Neural cell (in vitro differentiated cells): ENCODE measurements around the gene ATG7. TPM values are rescaled to one million over a fixed set of nuclear protein-coding genes. Genes with fewer than 3 reads are reported as not detected.

Experiments used
- H2AFZ ChIP-seq: fragments of 200-600, 300-800 bp; sonication (generic), shearing (Covaris generic); 2 replicates; pipeline ENCODE4 v1.6.0; 2014; ENCODE audit warnings: low read depth, mild to moderate bottlenecking, antibody characterized with exemption, low read length, moderate library complexity
- H3F3A ChIP-seq: fragments of 200-600 bp; shearing (Covaris generic); 2 replicates; pipeline ENCODE4 v1.6.1; 2016; ENCODE audit warnings: mild to moderate bottlenecking, moderate library complexity, mixed read lengths, antibody characterized with exemption, low read length; ENCODE audit not compliant: insufficient read depth, poor library complexity, severe bottlenecking
- H3K27ac ChIP-seq: fragments of 200-600, 300-800 bp; sonication (generic), shearing (Covaris generic); 2 replicates; pipeline ENCODE4 v1.5.1; 2014; ENCODE audit warnings: mild to moderate bottlenecking, low read length, moderate library complexity
- H3K27me3 ChIP-seq: fragments of 300-800, 200-600 bp; sonication (generic), shearing (Covaris generic); 2 replicates; pipeline ENCODE4 v1.6.0; 2014; ENCODE audit warnings: mild to moderate bottlenecking, low read depth, low read length, moderate library complexity; ENCODE audit not compliant: insufficient read depth
- H3K36me3 ChIP-seq: fragments of 300-800, 200-600 bp; sonication (generic), shearing (Covaris generic); 2 replicates; pipeline ENCODE4 v1.5.1; 2014; ENCODE audit warnings: mild to moderate bottlenecking, antibody characterized with exemption, low read length, moderate library complexity; ENCODE audit not compliant: insufficient read depth
- H3K4me2 ChIP-seq: fragments of 300-800, 200-600 bp; sonication (generic), shearing (Covaris generic); 2 replicates; pipeline ENCODE4 v1.6.0; 2014; ENCODE audit warnings: mild to moderate bottlenecking, low read length
- H3K4me3 ChIP-seq: fragments of 300-800, 200-600 bp; sonication (generic), shearing (Covaris generic); 2 replicates; pipeline ENCODE4 v1.5.1; 2014; ENCODE audit warnings: mild to moderate bottlenecking, low read length, moderate library complexity
- H3K79me2 ChIP-seq: fragments of 200-600 bp; shearing (Covaris generic); replicated peaks from 2 replicates; pipeline ENCODE4 v1.6.0; 2014; ENCODE audit warnings: mild to moderate bottlenecking, low read length, moderate library complexity; ENCODE audit not compliant: insufficient read depth
- H3K9ac ChIP-seq: fragments of 300-800, 200-600 bp; sonication (generic), shearing (Covaris generic); 2 replicates; pipeline ENCODE4 v1.6.1; 2016; ENCODE audit warnings: mild to moderate bottlenecking, low read length, mixed read lengths
- H3K9me2 ChIP-seq: fragments of 200-600 bp; shearing (Covaris generic); 2 replicates; pipeline ENCODE4 v1.6.1; 2016; ENCODE audit warnings: mild to moderate bottlenecking, low read length, mixed read lengths; ENCODE audit not compliant: insufficient read depth
- H3K9me3 ChIP-seq: fragments of 200-600, 300-800 bp; sonication (generic), shearing (Covaris generic); 2 replicates; pipeline ENCODE4 v1.6.1; 2016; ENCODE audit warnings: mild to moderate bottlenecking, mixed run types, low read length, moderate library complexity, mixed read lengths
- H4K20me1 ChIP-seq: fragments of 200-600 bp; shearing (Covaris generic); 2 replicates; pipeline ENCODE4 v1.6.1; 2016; ENCODE audit warnings: mild to moderate bottlenecking, mixed run types; ENCODE audit not compliant: insufficient read depth
- EP300 ChIP-seq: fragments of 450-650 bp; conservative IDR thresholded peaks from 2 replicates; pipeline ENCODE4 v1.6.1; 2014; ENCODE audit warnings: antibody characterized with exemption, mild to moderate bottlenecking, moderate library complexity; ENCODE audit not compliant: poor library complexity, severe bottlenecking
- EZH2 ChIP-seq: fragments of 200-600, 300-800 bp; shearing (Covaris generic), sonication (generic); IDR thresholded peaks from 2 replicates; pipeline ENCODE4 v1.6.1; 2014; ENCODE audit warnings: antibody characterized with exemption, low read length, borderline replicate concordance, mild to moderate bottlenecking; ENCODE audit not compliant: insufficient read depth, poor library complexity, severe bottlenecking
- MXI1 ChIP-seq: fragments of 450-650 bp; conservative IDR thresholded peaks from 2 replicates; pipeline ENCODE4 v1.6.1; 2014; ENCODE audit warnings: antibody characterized with exemption, mild to moderate bottlenecking; ENCODE audit not compliant: poor library complexity, severe bottlenecking
- POLR2AphosphoS5 ChIP-seq: IDR thresholded peaks from 2 replicates; pipeline ENCODE4 v1.6.1; 2012
- RAD21 ChIP-seq: fragments of 450-650 bp; conservative IDR thresholded peaks from 2 replicates; pipeline ENCODE4 v1.6.1; 2014; ENCODE audit warnings: antibody characterized with exemption, mild to moderate bottlenecking, moderate library complexity
- SMC3 ChIP-seq: fragments of 450-650 bp; conservative IDR thresholded peaks from 2 replicates; pipeline ENCODE4 v1.6.1; 2014; ENCODE audit warnings: antibody characterized with exemption, mild to moderate bottlenecking, moderate library complexity; ENCODE audit not compliant: poor library complexity
- TAF1 ChIP-seq: IDR thresholded peaks from 2 replicates; pipeline ENCODE4 v1.6.1; 2012; ENCODE audit warnings: low read depth
- polyA plus RNA-seq: library from polyadenylated mRNA; depleted of rRNA; stranded (reverse); fragments of >200 nt; gene quantifications from 2 replicates; pipeline ENCODE4 v1.2.3, GENCODE V29; 2014
- TF ChIP-seq, protein P1 (sequence below): IDR thresholded peaks from 2 replicates; pipeline ENCODE4 v1.6.1; 2012; ENCODE audit warnings: borderline replicate concordance
- TF ChIP-seq, protein P2 (sequence below): fragments of 450-650 bp; IDR thresholded peaks from 2 replicates; pipeline ENCODE4 v1.5.1; 2014; ENCODE audit warnings: antibody characterized with exemption, mild to moderate bottlenecking, moderate library complexity; ENCODE audit not compliant: poor library complexity, severe bottlenecking

The ATG7 gene
- polyA plus RNA-seq, 1 donor from 2014 or later, result 28.8 TPM

DNA sequence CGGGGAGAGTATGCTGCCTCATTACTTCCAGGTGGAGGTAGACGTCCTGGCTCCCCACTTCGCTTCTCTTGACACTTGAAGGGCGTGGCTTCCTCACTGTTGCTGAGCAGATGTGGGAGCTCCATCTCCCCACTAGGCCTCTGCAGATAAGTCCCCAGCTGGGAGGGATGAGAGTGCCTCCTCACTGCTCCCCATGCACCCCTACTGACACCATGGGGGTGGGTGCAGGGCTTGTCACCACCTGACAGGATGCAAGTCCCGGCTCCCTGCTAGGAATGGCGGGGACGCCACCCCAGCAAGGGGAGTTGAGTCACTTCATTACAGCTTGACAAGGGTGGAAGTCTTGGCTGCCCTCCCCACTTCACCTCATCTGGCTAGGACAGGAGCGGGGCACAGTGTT is 36.8 kb upstream of the ATG7 start:
- H3K27ac ChIP-seq, result no peak overlapping the region
- no peak overlapping the region for H2AFZ ChIP-seq
- H3K36me3 ChIP-seq, result no peaks in the 10 kb centered on the region
- H3K9me3 ChIP-seq, result no peaks in the 10 kb centered on the region
- H3K9ac ChIP-seq, result no peak overlapping the region
- no peaks in the 10 kb centered on the region for H3K27me3 ChIP-seq
- H4K20me1 ChIP-seq, result no peaks in the 10 kb centered on the region
- TF ChIP-seq EZH2 (no peak), EP300 (no peak), POLR2AphosphoS5 (no peak), SMC3 (no peak), MXI1 (no peak), TAF1 (no peak), RAD21 (no peak)
- TF ChIP-seq, protein P1, sequence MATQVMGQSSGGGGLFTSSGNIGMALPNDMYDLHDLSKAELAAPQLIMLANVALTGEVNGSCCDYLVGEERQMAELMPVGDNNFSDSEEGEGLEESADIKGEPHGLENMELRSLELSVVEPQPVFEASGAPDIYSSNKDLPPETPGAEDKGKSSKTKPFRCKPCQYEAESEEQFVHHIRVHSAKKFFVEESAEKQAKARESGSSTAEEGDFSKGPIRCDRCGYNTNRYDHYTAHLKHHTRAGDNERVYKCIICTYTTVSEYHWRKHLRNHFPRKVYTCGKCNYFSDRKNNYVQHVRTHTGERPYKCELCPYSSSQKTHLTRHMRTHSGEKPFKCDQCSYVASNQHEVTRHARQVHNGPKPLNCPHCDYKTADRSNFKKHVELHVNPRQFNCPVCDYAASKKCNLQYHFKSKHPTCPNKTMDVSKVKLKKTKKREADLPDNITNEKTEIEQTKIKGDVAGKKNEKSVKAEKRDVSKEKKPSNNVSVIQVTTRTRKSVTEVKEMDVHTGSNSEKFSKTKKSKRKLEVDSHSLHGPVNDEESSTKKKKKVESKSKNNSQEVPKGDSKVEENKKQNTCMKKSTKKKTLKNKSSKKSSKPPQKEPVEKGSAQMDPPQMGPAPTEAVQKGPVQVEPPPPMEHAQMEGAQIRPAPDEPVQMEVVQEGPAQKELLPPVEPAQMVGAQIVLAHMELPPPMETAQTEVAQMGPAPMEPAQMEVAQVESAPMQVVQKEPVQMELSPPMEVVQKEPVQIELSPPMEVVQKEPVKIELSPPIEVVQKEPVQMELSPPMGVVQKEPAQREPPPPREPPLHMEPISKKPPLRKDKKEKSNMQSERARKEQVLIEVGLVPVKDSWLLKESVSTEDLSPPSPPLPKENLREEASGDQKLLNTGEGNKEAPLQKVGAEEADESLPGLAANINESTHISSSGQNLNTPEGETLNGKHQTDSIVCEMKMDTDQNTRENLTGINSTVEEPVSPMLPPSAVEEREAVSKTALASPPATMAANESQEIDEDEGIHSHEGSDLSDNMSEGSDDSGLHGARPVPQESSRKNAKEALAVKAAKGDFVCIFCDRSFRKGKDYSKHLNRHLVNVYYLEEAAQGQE, result no peak
- TF ChIP-seq, protein P2, sequence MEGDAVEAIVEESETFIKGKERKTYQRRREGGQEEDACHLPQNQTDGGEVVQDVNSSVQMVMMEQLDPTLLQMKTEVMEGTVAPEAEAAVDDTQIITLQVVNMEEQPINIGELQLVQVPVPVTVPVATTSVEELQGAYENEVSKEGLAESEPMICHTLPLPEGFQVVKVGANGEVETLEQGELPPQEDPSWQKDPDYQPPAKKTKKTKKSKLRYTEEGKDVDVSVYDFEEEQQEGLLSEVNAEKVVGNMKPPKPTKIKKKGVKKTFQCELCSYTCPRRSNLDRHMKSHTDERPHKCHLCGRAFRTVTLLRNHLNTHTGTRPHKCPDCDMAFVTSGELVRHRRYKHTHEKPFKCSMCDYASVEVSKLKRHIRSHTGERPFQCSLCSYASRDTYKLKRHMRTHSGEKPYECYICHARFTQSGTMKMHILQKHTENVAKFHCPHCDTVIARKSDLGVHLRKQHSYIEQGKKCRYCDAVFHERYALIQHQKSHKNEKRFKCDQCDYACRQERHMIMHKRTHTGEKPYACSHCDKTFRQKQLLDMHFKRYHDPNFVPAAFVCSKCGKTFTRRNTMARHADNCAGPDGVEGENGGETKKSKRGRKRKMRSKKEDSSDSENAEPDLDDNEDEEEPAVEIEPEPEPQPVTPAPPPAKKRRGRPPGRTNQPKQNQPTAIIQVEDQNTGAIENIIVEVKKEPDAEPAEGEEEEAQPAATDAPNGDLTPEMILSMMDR, result no peak
- no peak overlapping the region for H3K4me2 ChIP-seq
- no peak overlapping the region for H3K4me3 ChIP-seq
- H3F3A ChIP-seq, result no peaks in the 10 kb centered on the region
- H3K79me2 ChIP-seq, result no peaks in the 10 kb centered on the region
- H3K9me2 ChIP-seq, result no peaks in the 10 kb centered on the region

DNA sequence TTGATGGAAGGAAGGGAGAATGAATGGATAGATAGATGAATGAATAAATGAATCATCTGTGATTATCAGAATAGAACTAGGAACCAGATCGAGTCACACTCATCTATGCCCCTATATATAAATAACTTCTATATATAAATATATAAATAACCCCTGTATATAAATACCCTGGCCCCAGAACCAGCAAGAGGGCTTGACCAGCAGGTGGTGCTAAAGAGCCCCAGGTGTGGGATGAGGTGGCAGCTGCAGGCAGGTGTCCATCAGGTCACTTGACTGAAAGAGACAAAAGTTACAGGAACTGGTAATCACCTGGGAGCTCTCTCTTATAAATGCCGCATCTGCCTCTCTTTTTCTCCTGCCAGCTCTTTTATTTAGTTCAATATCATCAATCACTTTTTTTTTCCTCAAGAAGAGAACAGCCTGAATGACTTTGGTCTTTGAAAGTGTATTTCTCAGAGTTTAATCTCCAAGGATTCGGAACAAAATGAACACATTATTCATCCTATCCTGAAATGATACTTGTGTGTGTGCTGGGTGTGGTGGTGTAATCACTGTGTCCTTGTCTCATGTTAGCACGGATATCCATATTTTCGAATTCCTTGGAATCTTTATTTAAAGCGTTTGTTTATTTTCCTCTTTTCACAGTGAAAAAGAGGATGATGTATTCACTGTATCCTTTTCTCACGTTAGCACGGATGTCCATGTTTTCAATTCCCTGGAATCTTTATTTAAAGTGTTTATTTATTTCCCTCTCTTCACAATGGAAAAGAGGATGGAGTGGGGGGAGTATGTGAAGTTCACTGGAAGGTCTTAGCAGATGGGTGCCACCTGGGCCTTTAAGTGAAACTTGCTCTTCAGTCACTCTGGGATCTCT is 35.4 kb upstream of the ATG7 start:
- Histone ChIP-seq H3K27me3 (no peaks in the 10 kb centered on the region), H3K9me3 (no peaks in the 10 kb centered on the region), H3K9me2 (no peaks in the 10 kb centered on the region), H3K79me2 (no peaks in the 10 kb centered on the region), H2AFZ (no peak overlapping the region), H3K4me3 (no peak overlapping the region), H4K20me1 (no peaks in the 10 kb centered on the region), H3K36me3 (no peaks in the 10 kb centered on the region), H3F3A (no peaks in the 10 kb centered on the region), H3K9ac (no peak overlapping the region), H3K27ac (no peak overlapping the region), H3K4me2 (no peak overlapping the region)
- TF ChIP-seq, protein P2, result peak; percentile 31
- TF ChIP-seq SMC3 (no peak), MXI1 (no peak), TAF1 (no peak), POLR2AphosphoS5 (no peak), EP300 (no peak)
- TF ChIP-seq, protein P1, result no peak
